Brain pericyte (primary cell): Measurements from ENCODE around the gene LRCH4.
"Not testable (repeated sequence)": the region's sequence is repeated elsewhere in the genome, so short reads cannot be mapped to it uniquely, and the experiment has no call there.

Experiments
- DNase-seq: peaks from one replicate; pipeline ENCODE4 v3.0.0-alpha.2; 2012; ENCODE audit warnings: low read depth, low spot score

Gene LRCH4

GRCh38 chr7:100545360-100546128 lies 40.4 kb downstream of the LRCH4 start:
- peak; percentile 63 for DNase-seq

- no peak for DNase-seq
Measured at GRCh38 chr7:100544967-100545359, 41.0 kb downstream of the LRCH4 start.

GRCh38 chr7:100544386-100544785 lies 41.5 kb downstream of the LRCH4 start:
- DNase-seq = no peak

GRCh38 chr7:100543586-100543985 lies 42.3 kb downstream of the LRCH4 start:
- no peak for DNase-seq

GRCh38 chr7:100541309-100541708 lies 44.6 kb downstream of the LRCH4 start:
- not testable (repeated sequence) for DNase-seq

- DNase-seq = no peak
Measured at GRCh38 chr7:100540073-100540723, 45.7 kb downstream of the LRCH4 start.

- DNase-seq = no peak
Measured at GRCh38 chr7:100539436-100540006, 46.4 kb downstream of the LRCH4 start.

- DNase-seq = peak; percentile 100
Measured at GRCh38 chr7:100538654-100539435, 47.1 kb downstream of the LRCH4 start, which contains the start of gene AGFG2. Gene AGFG2 (plus strand): TSS chr7:100539203. CDS start chr7:100539347, 144 bp downstream.

- no peak for DNase-seq
Measured at GRCh38 chr7:100538348-100538653, 47.6 kb downstream of the LRCH4 start.

GRCh38 chr7:100536695-100537094 lies 49.2 kb downstream of the LRCH4 start:
- DNase-seq = not testable (repeated sequence)

GRCh38 chr7:100535982-100536381 lies 49.9 kb downstream of the LRCH4 start:
- DNase-seq = not testable (repeated sequence)

GRCh38 chr7:100532165-100533022 lies 53.5 kb downstream of the LRCH4 start:
- no peak for DNase-seq

GRCh38 chr7:100528108-100528866 lies 57.6 kb downstream of the LRCH4 start:
- DNase-seq = not testable (repeated sequence)
